HCT116 (cell line): ENCODE measurements around the gene SMCO4. TPM values are rescaled to one million over a fixed set of nuclear protein-coding genes. Genes with fewer than 3 reads are reported as not detected.

Source experiments
- ATAC-seq: fragments of 200-7000 bp; cut with Tn5 transposase; 2 replicates; pipeline ENCODE4 v1.9.1; 2020; ENCODE audit warnings: mild to moderate bottlenecking, moderate library complexity
- BruUV-seq: library from RNA; stranded (reverse); fragments of 400-500 nt; replicated peaks from 2 replicates; lab custom pipeline; 2021; lab: Mats Ljungman, UMichigan
- CTCF ChIA-PET: fragments of 300-600 bp; sonication (Branson Sonifier 250); formaldehyde crosslinking; loops from one replicate; lab custom pipeline; 2021; ENCODE audit warnings: antibody characterized with exemption; lab: Charles Lee
- POLR2A ChIA-PET: fragments of 300-600, 350-600 bp; sonication (Branson Sonifier 250); formaldehyde crosslinking; loops from one replicate; lab custom pipeline; 2021; ENCODE audit warnings: antibody characterized with exemption; lab: Charles Lee
- RAD21 ChIA-PET, 2 experiments: fragments of 300-600 bp; sonication (Branson Sonifier 250); formaldehyde crosslinking; loops; one replicate each; lab custom pipeline; 2023; ENCODE audit warnings: low total read pairs in 2 of 2; ENCODE audit not compliant: uncharacterized antibody in 2 of 2, unreplicated experiment in 2 of 2, low non-redundant PET in 1 of 2; lab: Charles Lee
- DNase-seq: peaks from one replicate; pipeline ENCODE4 v3.0.0-alpha.2; 2010; ENCODE audit warnings: low read depth, low spot score
- H2AFZ ChIP-seq: fragments of 200-600 bp; shearing (Covaris generic), sonication (generic); 2 replicates; pipeline ENCODE4 v1.6.1; 2017; ENCODE audit warnings: low read depth, mixed run types, mixed read lengths, antibody characterized with exemption, low read length; ENCODE audit not compliant: poor library complexity, severe bottlenecking
- H3K27ac ChIP-seq: 2 replicates; pipeline ENCODE4 v1.5.1; 2012; ENCODE audit warnings: low read depth, low read length
- H3K27me3 ChIP-seq: fragments of 200-600 bp; sonication (generic); 2 replicates; pipeline ENCODE4 v1.6.1; 2016; ENCODE audit warnings: mixed run types, low read length, mixed read lengths; ENCODE audit not compliant: insufficient read depth
- H3K36me3 ChIP-seq, 2 experiments: fragments of 200-500 bp in 1 of 2; fragments of 200-600 bp in 1 of 2; sonication (Bioruptor generic) in 1 of 2; sonication (generic) in 1 of 2; 2 replicates each; pipeline versions ENCODE4 v1.5.1 to v1.6.1; 2014 to 2016; ENCODE audit warnings: low read length in 2 of 2, inconsistent platforms in 1 of 2, mixed read lengths in 1 of 2, mixed run types in 1 of 2; ENCODE audit not compliant: insufficient read depth in 2 of 2, control insufficient read depth in 1 of 2
- H3K4me1 ChIP-seq, 2 experiments: fragments of 200-600 bp in 1 of 2; sonication (generic) in 1 of 2; 2 replicates each; pipeline versions ENCODE4 v1.5.1 to v1.6.1; 2012 to 2017; ENCODE audit warnings: low read length in 2 of 2, inconsistent platforms in 1 of 2, mild to moderate bottlenecking in 1 of 2, mixed read lengths in 1 of 2, mixed run types in 1 of 2, moderate library complexity in 1 of 2; ENCODE audit not compliant: insufficient read depth in 2 of 2, control insufficient read depth in 1 of 2
- H3K4me2 ChIP-seq: fragments of 200-600 bp; sonication (generic); 2 replicates; pipeline ENCODE4 v1.6.1; 2017; ENCODE audit warnings: mixed run types, low read length, mixed read lengths
- H3K4me3 ChIP-seq, 2 experiments: fragments of 200-600 bp in 1 of 2; sonication (generic) in 1 of 2; replicated peaks in 1 of 2; 2 replicates each; pipeline ENCODE4 v1.5.1; 2011 to 2016; ENCODE audit warnings: low read length in 2 of 2, control low read depth in 1 of 2, low read depth in 1 of 2, mild to moderate bottlenecking in 1 of 2, mixed read lengths in 1 of 2, mixed run types in 1 of 2
- H3K79me2 ChIP-seq: fragments of 200-600 bp; sonication (generic); 2 replicates; pipeline ENCODE4 v1.6.1; 2017; ENCODE audit warnings: mild to moderate bottlenecking, mixed run types, low read length, moderate library complexity, mixed read lengths; ENCODE audit not compliant: insufficient read depth
- H3K9ac ChIP-seq: fragments of 200-600 bp; sonication (generic); 2 replicates; pipeline ENCODE4 v1.6.1; 2016; ENCODE audit warnings: low read length, mixed read lengths
- H3K9me2 ChIP-seq: fragments of 200-600 bp; sonication (generic), shearing (Covaris generic); 2 replicates; pipeline ENCODE4 v1.6.1; 2017; ENCODE audit warnings: mixed run types, mild to moderate bottlenecking, moderate library complexity; ENCODE audit not compliant: insufficient read depth
- H3K9me3 ChIP-seq, 2 experiments: fragments of 200-500 bp in 1 of 2; fragments of 200-600 bp in 1 of 2; sonication (Bioruptor generic) in 1 of 2; sonication (generic) in 1 of 2; 2 replicates each; pipeline ENCODE4 v1.6.1; 2014 to 2017; ENCODE audit warnings: low read length in 2 of 2, mixed read lengths in 2 of 2, inconsistent platforms in 1 of 2, low read depth in 1 of 2, mild to moderate bottlenecking in 1 of 2, mixed run types in 1 of 2, moderate library complexity in 1 of 2; ENCODE audit not compliant: control insufficient read depth in 1 of 2, insufficient read depth in 1 of 2
- H4K20me1 ChIP-seq: fragments of 200-600 bp; sonication (generic), shearing (Covaris generic); 2 replicates; pipeline ENCODE4 v1.6.1; 2017; ENCODE audit warnings: mixed run types, mild to moderate bottlenecking, moderate library complexity; ENCODE audit not compliant: insufficient read depth
- CBX3 ChIP-seq: IDR thresholded peaks from 2 replicates; pipeline ENCODE4 v1.6.1; 2012; ENCODE audit warnings: low read depth
- POLR2AphosphoS5 ChIP-seq: IDR thresholded peaks from 2 replicates; pipeline ENCODE4 v1.6.1; 2011; ENCODE audit warnings: mild to moderate bottlenecking, low read depth, low read length, moderate library complexity
- REST ChIP-seq: IDR thresholded peaks from 2 replicates; pipeline ENCODE4 v1.6.1; 2012; ENCODE audit warnings: low read depth
- SIN3A ChIP-seq: IDR thresholded peaks from 2 replicates; pipeline ENCODE4 v1.6.1; 2012; ENCODE audit warnings: low read depth
- TCF7L2 ChIP-seq: IDR thresholded peaks from 2 replicates; pipeline ENCODE4 v1.7.0; 2011; ENCODE audit warnings: borderline replicate concordance, inconsistent platforms; ENCODE audit not compliant: insufficient read depth, insufficient read length; ENCODE audit errors: extremely low read depth
- ZFX ChIP-seq: fragments of 450-650 bp; IDR thresholded peaks from 2 replicates; pipeline ENCODE4 v1.6.1; 2017
- intact Hi-C: fragments of 100-400 bp; cut with micrococcal nuclease; formaldehyde crosslinking; loops from 2 replicates; pipeline ENCODE4 v1.10.0; 2022
- total RNA-seq: library from RNA; stranded (reverse); gene quantifications from one replicate; pipeline ENCODE4 v1.2.1, GENCODE V29; 2021; ENCODE audit not compliant: unreplicated experiment

Gene SMCO4
- total RNA-seq, 1 experiment from 2014 or later, result 23.1 TPM

- Histone ChIP-seq H3K27ac (no peak overlapping the region), H3K27me3 (no peaks in the 10 kb centered on the region), H3K4me2 (no peak overlapping the region), H3K9me3 (no peaks in the 10 kb centered on the region), H4K20me1 (no peaks in the 10 kb centered on the region), H3K9me2 (no peaks in the 10 kb centered on the region), H3K4me1 (peaks cover 17 to 25% of the 10 kb centered on the region in 2 experiments), H2AFZ (no peak overlapping the region), H3K9ac (no peak overlapping the region), H3K4me3 (no peak overlapping the region), H3K79me2 (peaks cover 9% of the 10 kb centered on the region), H3K36me3 (no peaks in the 10 kb centered on the region)
- no peak for DNase-seq
- ChIA-PET CTCF (no interaction called here), RAD21 (no interaction called here), POLR2A (no interaction called here)
- no peak for ATAC-seq
- TF ChIP-seq SIN3A (no peak), CBX3 (no peak), TCF7L2 (no peak), REST (no peak)
- no TSS peak for BruUV-seq
- intact Hi-C loops, result no loop called here
Observed at GRCh38 chr11:93545566-93545965, 2.4 kb upstream of the SMCO4 start.

- intact Hi-C loops, result loop anchor here (1.0 to 5.0 kb wide), 2 partner anchors 309 to 601 kb away; no protein-coding TSS in a partner anchor
- Histone ChIP-seq H3K36me3 (no peaks in the 10 kb centered on the region), H3K9me2 (no peaks in the 10 kb centered on the region), H4K20me1 (no peaks in the 10 kb centered on the region), H3K9me3 (no peaks in the 10 kb centered on the region), H3K79me2 (peaks cover 15% of the 10 kb centered on the region), H3K4me2 (peak overlapping the region; percentile 85), H3K4me3 (peak overlapping the region; percentile 60 to 70), H3K9ac (peak overlapping the region; percentile 66), H3K27me3 (no peaks in the 10 kb centered on the region), H2AFZ (peak overlapping the region; percentile 32), H3K27ac (peak overlapping the region; percentile 52; the same call in 1 of the 2 replicates), H3K4me1 (peaks cover 17 to 25% of the 10 kb centered on the region in 2 experiments)
- no peak for DNase-seq
- ChIA-PET POLR2A (no interaction called here), RAD21 (no interaction called here), CTCF (interaction anchor here (1.2 kb wide), 1 partner anchor 308 kb away, joined by 8 read pairs; no protein-coding TSS in a partner anchor)
- ATAC-seq, result peak; percentile 71
- TF ChIP-seq ZFX (peak; percentile 33; the same call in 1 of the 2 replicates), POLR2AphosphoS5 (no peak)
- BruUV-seq, result no TSS peak
Observed at GRCh38 chr11:93542811-93543229, 371 bp downstream of the SMCO4 start.
